Bronchus fibroblast of lung (primary cell): Measurements from ENCODE around the gene SKOR1. TPM values are rescaled to one million over a fixed set of nuclear protein-coding genes. Genes with fewer than 3 reads are reported as not detected.

Source experiments
- total RNA-seq: library from RNA; depleted of rRNA; stranded (reverse); fragments of >200 nt; gene quantifications from 2 replicates; pipeline ENCODE4 v1.2.3, GENCODE V29; 2015

SKOR1 gene, protein sequence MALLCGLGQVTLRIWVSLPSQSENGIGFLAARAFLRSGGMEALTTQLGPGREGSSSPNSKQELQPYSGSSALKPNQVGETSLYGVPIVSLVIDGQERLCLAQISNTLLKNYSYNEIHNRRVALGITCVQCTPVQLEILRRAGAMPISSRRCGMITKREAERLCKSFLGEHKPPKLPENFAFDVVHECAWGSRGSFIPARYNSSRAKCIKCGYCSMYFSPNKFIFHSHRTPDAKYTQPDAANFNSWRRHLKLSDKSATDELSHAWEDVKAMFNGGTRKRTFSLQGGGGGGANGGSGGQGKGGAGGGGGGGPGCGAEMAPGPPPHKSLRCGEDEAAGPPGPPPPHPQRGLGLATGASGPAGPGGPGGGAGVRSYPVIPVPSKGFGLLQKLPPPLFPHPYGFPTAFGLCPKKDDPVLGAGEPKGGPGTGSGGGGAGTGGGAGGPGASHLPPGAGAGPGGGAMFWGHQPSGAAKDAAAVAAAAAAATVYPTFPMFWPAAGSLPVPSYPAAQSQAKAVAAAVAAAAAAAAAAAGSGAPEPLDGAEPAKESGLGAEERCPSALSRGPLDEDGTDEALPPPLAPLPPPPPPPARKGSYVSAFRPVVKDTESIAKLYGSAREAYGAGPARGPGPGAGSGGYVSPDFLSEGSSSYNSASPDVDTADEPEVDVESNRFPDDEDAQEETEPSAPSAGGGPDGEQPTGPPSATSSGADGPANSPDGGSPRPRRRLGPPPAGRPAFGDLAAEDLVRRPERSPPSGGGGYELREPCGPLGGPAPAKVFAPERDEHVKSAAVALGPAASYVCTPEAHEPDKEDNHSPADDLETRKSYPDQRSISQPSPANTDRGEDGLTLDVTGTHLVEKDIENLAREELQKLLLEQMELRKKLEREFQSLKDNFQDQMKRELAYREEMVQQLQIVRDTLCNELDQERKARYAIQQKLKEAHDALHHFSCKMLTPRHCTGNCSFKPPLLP
- 0.17 TPM in 1 of 2 replicates, not detected in the other for total RNA-seq

DNA sequence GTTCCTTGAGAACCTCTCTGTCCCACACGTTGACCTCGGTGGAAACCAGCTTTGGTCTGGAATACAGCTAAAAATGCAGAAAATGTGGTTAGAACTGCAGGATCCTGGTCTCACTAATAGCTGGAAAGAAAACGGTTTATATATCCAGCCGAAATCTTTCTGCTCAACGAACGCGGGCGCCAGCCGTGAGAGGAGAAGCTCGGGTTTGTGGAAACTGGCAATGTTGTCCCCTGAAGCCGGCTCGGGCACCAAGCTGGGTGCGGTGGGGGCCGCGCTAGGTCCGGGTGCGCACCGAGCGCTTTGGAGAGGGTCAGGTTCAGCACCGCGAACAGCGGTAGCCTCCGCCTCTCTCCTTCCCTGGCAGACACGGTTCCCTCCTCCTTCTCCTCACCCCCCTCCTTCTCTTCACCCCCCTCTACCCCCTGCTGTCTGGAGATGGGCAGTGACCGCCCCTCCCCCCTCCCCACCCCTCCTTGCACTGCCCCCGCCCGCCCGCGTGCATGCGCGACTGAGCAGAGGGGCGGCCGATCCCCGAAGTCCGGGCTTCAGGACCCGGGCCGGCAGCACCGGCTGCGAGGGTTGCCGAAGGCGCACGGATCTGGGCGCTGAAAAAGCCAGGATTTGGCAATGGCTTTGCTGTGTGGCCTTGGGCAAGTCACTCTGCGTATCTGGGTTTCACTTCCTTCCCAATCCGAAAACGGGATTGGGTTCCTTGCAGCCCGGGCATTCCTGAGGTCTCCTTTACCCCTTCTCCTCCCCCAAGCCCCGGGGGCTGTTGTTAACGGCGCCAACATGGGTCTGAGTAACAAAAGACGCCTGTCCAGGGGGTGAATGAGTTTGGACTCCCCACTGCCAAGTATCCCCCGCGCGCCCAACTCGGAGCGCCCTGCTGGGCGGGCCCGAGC is at the start of gene SKOR1:
Gene SKOR1, plus strand, starts transcription at position 534 of the 905 bp plus-strand sequence. Its CDS starts 94 bp downstream, at position 628.

DNA sequence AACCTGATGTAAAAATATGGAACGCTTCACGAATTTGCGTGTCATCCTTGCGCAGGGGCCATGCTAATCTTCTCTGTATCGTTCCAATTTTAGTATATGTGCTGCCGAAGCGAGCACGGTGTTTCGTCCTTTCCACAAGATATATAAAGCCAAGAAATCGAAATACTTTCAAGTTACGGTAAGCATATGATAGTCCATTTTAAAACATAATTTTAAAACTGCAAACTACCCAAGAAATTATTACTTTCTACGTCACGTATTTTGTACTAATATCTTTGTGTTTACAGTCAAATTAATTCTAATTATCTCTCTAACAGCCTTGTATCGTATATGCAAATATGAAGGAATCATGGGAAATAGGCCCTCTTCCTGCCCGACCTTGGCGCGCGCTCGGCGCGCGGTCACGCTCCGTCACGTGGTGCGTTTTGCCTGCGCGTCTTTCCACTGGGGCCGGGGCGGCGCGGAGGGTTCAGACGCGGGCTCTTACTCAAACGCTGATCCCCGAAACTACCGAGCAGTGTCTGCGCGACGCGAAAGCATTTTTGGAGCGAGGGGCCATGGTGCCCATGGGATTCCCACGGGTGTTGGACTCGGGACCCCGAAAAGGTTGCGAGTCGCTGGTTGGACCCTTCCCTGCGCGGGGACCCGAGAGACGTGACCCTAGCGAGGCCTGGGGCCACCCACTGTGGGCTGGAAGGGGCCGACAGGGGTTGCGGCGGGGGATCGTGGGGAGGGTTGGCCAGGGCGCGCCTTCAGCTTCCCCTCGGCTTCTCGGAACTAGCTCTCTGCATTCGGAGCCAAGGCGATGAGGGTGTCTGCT is 14.8 kb downstream of the SKOR1 start, which contains the start of gene RNU6-1:
Gene RNU6-1, minus strand, starts transcription at position 117 of the 820 bp plus-strand sequence.

Other genes with a start within 250 kb of the SKOR1 start
- not detected in 2 replicates for gene RNU6-1, start 14.5 kb downstream of the SKOR1 start, total RNA-seq
- 6.7 and 12.8 TPM in 2 replicates for gene PIAS1, start 228.8 kb downstream of the SKOR1 start, total RNA-seq